Neuronal stem cell (in vitro differentiated cells): Measurements from ENCODE around the gene MAP3K5.

Experiments
- DNase-seq: peaks from one replicate; pipeline ENCODE4 v3.0.0-alpha.2; 2013; ENCODE audit warnings: low spot score
- H2AFZ ChIP-seq: one replicate; pipeline ENCODE4 v1.6.1; 2013; ENCODE audit warnings: mild to moderate bottlenecking, low read length, inconsistent platforms
- H2AK5ac ChIP-seq: 2 replicates; pipeline ENCODE4 v1.6.1; 2013; ENCODE audit warnings: low read depth, mild to moderate bottlenecking, inconsistent platforms, low read length, moderate library complexity, mixed read lengths
- H2BK120ac ChIP-seq: 2 replicates; pipeline ENCODE4 v1.6.1; 2013; ENCODE audit warnings: low read depth, mild to moderate bottlenecking, inconsistent platforms, low read length, moderate library complexity, mixed read lengths
- H2BK12ac ChIP-seq: one replicate; pipeline ENCODE4 v1.6.1; 2013; ENCODE audit warnings: low read length, inconsistent platforms
- H2BK15ac ChIP-seq: 2 replicates; pipeline ENCODE4 v1.6.1; 2013; ENCODE audit warnings: mild to moderate bottlenecking, low read length, inconsistent platforms, mixed read lengths
- H2BK5ac ChIP-seq: one replicate; pipeline ENCODE4 v1.6.1; 2013; ENCODE audit warnings: inconsistent platforms, mild to moderate bottlenecking, low read length, moderate library complexity
- H3K14ac ChIP-seq: one replicate; pipeline ENCODE4 v1.6.1; 2013; ENCODE audit warnings: low read length, inconsistent platforms
- H3K18ac ChIP-seq: 2 replicates; pipeline ENCODE4 v1.6.1; 2013; ENCODE audit warnings: low read length, inconsistent platforms
- H3K23ac ChIP-seq: 2 replicates; pipeline ENCODE4 v1.6.1; 2013; ENCODE audit warnings: low read depth, mild to moderate bottlenecking, mixed read lengths, low read length, inconsistent platforms; ENCODE audit not compliant: poor library complexity
- H3K27ac ChIP-seq: replicated peaks from 3 replicates; pipeline ENCODE4 v1.5.1; 2013; ENCODE audit warnings: low read length, inconsistent platforms
- H3K27me3 ChIP-seq, 3 experiments: 2 replicates each; pipeline ENCODE4 v1.6.1; 2013; ENCODE audit warnings: low read length in 3 of 3, mild to moderate bottlenecking in 2 of 3, inconsistent platforms in 1 of 3, low read depth in 1 of 3, mixed read lengths in 1 of 3, moderate library complexity in 1 of 3; ENCODE audit not compliant: control insufficient read depth in 3 of 3, insufficient read depth in 3 of 3
- H3K36me3 ChIP-seq, 2 donors: replicated peaks in 1 of 2; 2 replicates each; pipeline ENCODE4 v1.6.1; 2013; ENCODE audit warnings: low read length in 2 of 2; ENCODE audit not compliant: control insufficient read depth in 2 of 2, insufficient read depth in 2 of 2
- H3K4ac ChIP-seq: 2 replicates; pipeline ENCODE4 v1.6.1; 2013; ENCODE audit warnings: inconsistent platforms, mild to moderate bottlenecking, low read length, moderate library complexity
- H3K4me1 ChIP-seq, 2 donors: 1 replicate in 1 of 2; 2 replicates in 1 of 2; pipeline ENCODE4 v1.6.1; 2013; ENCODE audit warnings: low read length in 2 of 2, low read depth in 1 of 2; ENCODE audit not compliant: control insufficient read depth in 2 of 2, insufficient read depth in 1 of 2
- H3K4me2 ChIP-seq: one replicate; pipeline ENCODE4 v1.6.1; 2013; ENCODE audit warnings: mild to moderate bottlenecking, low read length, inconsistent platforms; ENCODE audit not compliant: insufficient read depth, poor library complexity, severe bottlenecking
- H3K4me3 ChIP-seq, 2 donors: 2 replicates each; pipeline ENCODE4 v1.5.1; 2013; ENCODE audit warnings: low read length in 2 of 2, mild to moderate bottlenecking in 2 of 2, inconsistent platforms in 1 of 2, moderate library complexity in 1 of 2
- H3K79me1 ChIP-seq: one replicate; pipeline ENCODE4 v1.6.1; 2013; ENCODE audit warnings: low read depth, mild to moderate bottlenecking, inconsistent platforms, low read length, moderate library complexity
- H3K9ac ChIP-seq: one replicate; pipeline ENCODE4 v1.6.1; 2013; ENCODE audit warnings: mild to moderate bottlenecking, low read depth, low read length, inconsistent platforms; ENCODE audit not compliant: poor library complexity
- H3K9me3 ChIP-seq, 2 donors: replicated peaks in 1 of 2; 2 replicates each; pipeline versions ENCODE3 to v1.6.1; 2013; ENCODE audit warnings: low read length in 2 of 2, mild to moderate bottlenecking in 2 of 2, inconsistent platforms in 1 of 2, low read depth in 1 of 2, mixed read lengths in 1 of 2, moderate library complexity in 1 of 2; ENCODE audit not compliant: control insufficient read depth in 2 of 2, insufficient read depth in 1 of 2
- H4K8ac ChIP-seq: one replicate; pipeline ENCODE4 v1.6.1; 2013; ENCODE audit warnings: low read depth, mild to moderate bottlenecking, inconsistent platforms, low read length, moderate library complexity
- H4K91ac ChIP-seq: one replicate; pipeline ENCODE4 v1.6.1; 2013; ENCODE audit warnings: low read length, low read depth, mild to moderate bottlenecking, inconsistent platforms; ENCODE audit not compliant: poor library complexity
- WGBS, 2 donors: extraction: QIAGEN DNeasy Blood & Tissue Kit; methylation state at CpG; one replicate each; pipeline ENCODE4 v1.1.7; 2013; ENCODE audit warnings: missing lambda C conversion rate in 2 of 2, mixed read lengths in 1 of 2; ENCODE audit not compliant: insufficient read length in 2 of 2, insufficient replicate concordance in 1 of 2; ENCODE audit errors: extremely low coverage in 2 of 2; 5-methylcytosine and 5-hydroxymethylcytosine counted together

The MAP3K5 gene

GRCh38 chr6:136525586-136526195, 266.6 kb downstream of the MAP3K5 start:
- DNase-seq, result no peak
- H3K4ac ChIP-seq, result no peak overlapping the region
- H2BK120ac ChIP-seq, result no peak overlapping the region
- H2BK15ac ChIP-seq, result no peak overlapping the region
- H2BK5ac ChIP-seq, result no peak overlapping the region
- H3K79me1 ChIP-seq, result no peaks in the 10 kb centered on the region
- no peak overlapping the region for H2BK12ac ChIP-seq
- H3K9me3 ChIP-seq, result no peaks in the 10 kb centered on the region
- H3K27me3 ChIP-seq, result no peaks in the 10 kb centered on the region
- peak overlapping the region; percentile 82 for H2AFZ ChIP-seq
- no peak overlapping the region for H3K4me2 ChIP-seq
- peak overlapping the region; percentile 45 for H3K18ac ChIP-seq
- no peak overlapping the region for H3K9ac ChIP-seq
- no CpG with 5 or more reads among the region's 8 CpGs for whole genome bisulfite sequencing, 2 donors
- no peaks in the 10 kb centered on the region for H3K36me3 ChIP-seq
- H4K8ac ChIP-seq, result no peak overlapping the region
- H2AK5ac ChIP-seq, result no peak overlapping the region
- H3K14ac ChIP-seq, result no peak overlapping the region
- peak overlapping the region in 1 of 2 donors; percentile 14 for H3K4me3 ChIP-seq
- H4K91ac ChIP-seq, result no peak overlapping the region
- H3K27ac ChIP-seq, result no peak overlapping the region
- H3K23ac ChIP-seq, result no peak overlapping the region
- peaks cover 9 to 20% of the 10 kb centered on the region in 2 donors for H3K4me1 ChIP-seq

GRCh38 chr6:136524936-136525413, 267.3 kb downstream of the MAP3K5 start:
- Histone ChIP-seq H3K4me3 (no peak overlapping the region), H3K36me3 (no peaks in the 10 kb centered on the region), H2BK120ac (no peak overlapping the region), H3K27me3 (no peaks in the 10 kb centered on the region), H3K9me3 (no peaks in the 10 kb centered on the region), H4K91ac (no peak overlapping the region), H2AK5ac (no peak overlapping the region), H3K18ac (no peak overlapping the region), H3K9ac (no peak overlapping the region), H3K4ac (no peak overlapping the region), H2BK12ac (no peak overlapping the region), H4K8ac (no peak overlapping the region), H3K14ac (no peak overlapping the region), H3K4me1 (peaks cover 9 to 20% of the 10 kb centered on the region in 2 donors), H3K79me1 (no peaks in the 10 kb centered on the region), H2BK5ac (no peak overlapping the region), H3K27ac (no peak overlapping the region), H2BK15ac (no peak overlapping the region), H3K4me2 (no peak overlapping the region), H2AFZ (no peak overlapping the region), H3K23ac (no peak overlapping the region)
- no CpG with 5 or more reads among the region's 2 CpGs for WGBS, 2 donors
- DNase-seq, result no peak

GRCh38 chr6:136524339-136524935, 267.8 kb downstream of the MAP3K5 start:
- Histone ChIP-seq H3K9ac (no peak overlapping the region), H3K4me2 (no peak overlapping the region), H3K79me1 (no peaks in the 10 kb centered on the region), H2BK15ac (no peak overlapping the region), H4K91ac (no peak overlapping the region), H3K4ac (no peak overlapping the region), H3K23ac (no peak overlapping the region), H3K18ac (no peak overlapping the region), H3K14ac (no peak overlapping the region), H3K9me3 (no peaks in the 10 kb centered on the region), H2BK5ac (no peak overlapping the region), H2BK12ac (no peak overlapping the region), H3K27me3 (no peaks in the 10 kb centered on the region), H4K8ac (no peak overlapping the region), H2AFZ (no peak overlapping the region), H3K36me3 (no peaks in the 10 kb centered on the region), H3K4me1 (peaks cover 9 to 20% of the 10 kb centered on the region in 2 donors), H2BK120ac (no peak overlapping the region), H3K4me3 (no peak overlapping the region), H3K27ac (no peak overlapping the region), H2AK5ac (no peak overlapping the region)
- no peak for DNase-seq
- WGBS, 2 donors, result no CpG with 5 or more reads among the region's 2 CpGs

GRCh38 chr6:136523196-136523595, 269.1 kb downstream of the MAP3K5 start:
- H3K9ac ChIP-seq, result no peak overlapping the region
- no peaks in the 10 kb centered on the region for H3K79me1 ChIP-seq
- no peak overlapping the region for H2BK12ac ChIP-seq
- H3K27me3 ChIP-seq, result no peaks in the 10 kb centered on the region
- no peak overlapping the region for H2AK5ac ChIP-seq
- no CpG with 5 or more reads among the region's 4 CpGs for WGBS, 2 donors
- DNase-seq, result no peak
- H3K27ac ChIP-seq, result no peak overlapping the region
- H3K4ac ChIP-seq, result no peak overlapping the region
- no peak overlapping the region for H3K14ac ChIP-seq
- no peak overlapping the region for H2BK15ac ChIP-seq
- H2BK120ac ChIP-seq, result no peak overlapping the region
- H3K23ac ChIP-seq, result no peak overlapping the region
- no peak overlapping the region for H2AFZ ChIP-seq
- H4K8ac ChIP-seq, result no peak overlapping the region
- H2BK5ac ChIP-seq, result no peak overlapping the region
- no peaks in the 10 kb centered on the region for H3K9me3 ChIP-seq
- no peaks in the 10 kb centered on the region for H3K36me3 ChIP-seq
- H3K4me3 ChIP-seq, result no peak overlapping the region
- no peak overlapping the region for H3K4me2 ChIP-seq
- H3K4me1 ChIP-seq, result peaks cover 9 to 20% of the 10 kb centered on the region in 2 donors
- H3K18ac ChIP-seq, result no peak overlapping the region
- H4K91ac ChIP-seq, result no peak overlapping the region
